ENCODE results near the gene TNFAIP2.
A peak's percentile ranks its signal among the peaks of the same experiment; 100 is the strongest.

The TNFAIP2 gene

DNA sequence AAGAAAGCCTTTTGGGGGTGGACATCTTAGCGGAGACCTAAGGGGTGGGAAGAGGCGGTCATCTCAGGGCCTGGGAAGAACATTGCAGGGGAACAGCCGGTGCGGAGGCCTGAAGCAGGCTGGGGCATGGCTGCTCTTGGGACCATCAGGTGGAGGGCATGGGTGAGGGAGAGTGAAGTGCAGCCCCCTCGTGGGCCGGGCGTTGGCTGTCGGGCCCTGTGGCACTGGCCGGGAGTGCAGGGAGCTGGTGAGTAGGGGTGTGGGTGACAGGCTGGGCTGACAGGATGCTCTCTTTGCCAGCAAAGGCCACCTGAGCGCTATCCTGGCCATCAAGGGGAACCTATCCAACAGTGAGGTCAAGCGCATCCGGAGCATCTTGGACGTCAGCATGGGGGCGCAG is 11.7 kb downstream of the TNFAIP2 start:
- H3K4me3 ChIP-seq (replicated peaks; ENCODE audit: low read depth, low read length), result no peak overlapping the region
- no peak for DNase-seq (ENCODE audit: low read depth)
- TF ChIP-seq, protein P1, sequence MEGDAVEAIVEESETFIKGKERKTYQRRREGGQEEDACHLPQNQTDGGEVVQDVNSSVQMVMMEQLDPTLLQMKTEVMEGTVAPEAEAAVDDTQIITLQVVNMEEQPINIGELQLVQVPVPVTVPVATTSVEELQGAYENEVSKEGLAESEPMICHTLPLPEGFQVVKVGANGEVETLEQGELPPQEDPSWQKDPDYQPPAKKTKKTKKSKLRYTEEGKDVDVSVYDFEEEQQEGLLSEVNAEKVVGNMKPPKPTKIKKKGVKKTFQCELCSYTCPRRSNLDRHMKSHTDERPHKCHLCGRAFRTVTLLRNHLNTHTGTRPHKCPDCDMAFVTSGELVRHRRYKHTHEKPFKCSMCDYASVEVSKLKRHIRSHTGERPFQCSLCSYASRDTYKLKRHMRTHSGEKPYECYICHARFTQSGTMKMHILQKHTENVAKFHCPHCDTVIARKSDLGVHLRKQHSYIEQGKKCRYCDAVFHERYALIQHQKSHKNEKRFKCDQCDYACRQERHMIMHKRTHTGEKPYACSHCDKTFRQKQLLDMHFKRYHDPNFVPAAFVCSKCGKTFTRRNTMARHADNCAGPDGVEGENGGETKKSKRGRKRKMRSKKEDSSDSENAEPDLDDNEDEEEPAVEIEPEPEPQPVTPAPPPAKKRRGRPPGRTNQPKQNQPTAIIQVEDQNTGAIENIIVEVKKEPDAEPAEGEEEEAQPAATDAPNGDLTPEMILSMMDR (IDR thresholded peaks at IDR 0.05; ENCODE audit: low read length, missing control alignments), result no peak

DNA sequence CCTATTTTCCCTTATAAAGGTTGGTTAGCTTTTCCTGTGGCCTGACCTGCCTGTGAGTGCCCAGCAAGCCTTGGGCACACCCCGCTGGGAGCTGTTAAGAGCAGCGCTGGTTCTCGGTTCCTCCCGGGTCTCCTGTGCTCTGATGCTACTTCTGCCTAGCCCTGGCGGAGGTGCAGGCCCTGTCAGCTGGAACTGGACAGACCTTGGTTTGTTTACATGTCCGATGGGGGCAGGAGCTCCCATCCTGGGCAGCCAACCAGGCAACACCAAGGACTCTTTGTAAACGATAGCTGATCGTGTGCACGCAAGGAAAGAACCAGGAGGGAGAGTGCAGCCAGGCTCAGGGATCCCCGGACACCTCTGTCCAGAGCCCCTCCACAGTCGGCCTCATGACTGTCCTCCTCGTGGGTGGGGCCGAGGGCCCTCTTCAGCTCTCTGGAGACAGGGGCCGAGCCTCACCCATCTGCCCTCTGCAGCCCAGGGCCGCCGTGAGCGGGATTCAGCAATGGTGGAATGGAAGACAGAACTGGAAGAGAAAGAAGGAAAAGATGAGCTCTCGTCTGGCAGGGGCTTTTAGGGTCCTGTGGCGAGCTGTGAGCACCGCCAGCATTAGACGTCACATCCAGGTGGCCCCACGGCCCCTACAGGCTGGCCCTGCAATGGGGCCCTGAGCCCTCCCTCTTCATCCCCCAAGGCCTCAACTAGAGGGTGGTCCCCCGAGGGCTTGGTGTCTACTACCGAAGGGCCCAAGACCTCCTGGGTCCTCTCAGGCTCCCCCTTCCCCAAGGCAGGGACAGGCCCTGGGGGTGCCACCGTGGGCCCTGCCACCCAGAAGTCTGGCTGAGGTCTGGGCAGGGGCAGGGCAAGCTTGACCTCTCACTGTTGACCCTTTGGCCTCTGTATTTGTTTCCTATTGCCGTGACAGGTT is 12.3 kb downstream of the TNFAIP2 start:
- no peak overlapping the region for H3K4me3 ChIP-seq (replicated peaks; ENCODE audit: low read depth, low read length)
- no peak for DNase-seq (ENCODE audit: low read depth)
- TF ChIP-seq, protein P1 (IDR thresholded peaks at IDR 0.05; ENCODE audit: low read length, missing control alignments), result no peak

DNA sequence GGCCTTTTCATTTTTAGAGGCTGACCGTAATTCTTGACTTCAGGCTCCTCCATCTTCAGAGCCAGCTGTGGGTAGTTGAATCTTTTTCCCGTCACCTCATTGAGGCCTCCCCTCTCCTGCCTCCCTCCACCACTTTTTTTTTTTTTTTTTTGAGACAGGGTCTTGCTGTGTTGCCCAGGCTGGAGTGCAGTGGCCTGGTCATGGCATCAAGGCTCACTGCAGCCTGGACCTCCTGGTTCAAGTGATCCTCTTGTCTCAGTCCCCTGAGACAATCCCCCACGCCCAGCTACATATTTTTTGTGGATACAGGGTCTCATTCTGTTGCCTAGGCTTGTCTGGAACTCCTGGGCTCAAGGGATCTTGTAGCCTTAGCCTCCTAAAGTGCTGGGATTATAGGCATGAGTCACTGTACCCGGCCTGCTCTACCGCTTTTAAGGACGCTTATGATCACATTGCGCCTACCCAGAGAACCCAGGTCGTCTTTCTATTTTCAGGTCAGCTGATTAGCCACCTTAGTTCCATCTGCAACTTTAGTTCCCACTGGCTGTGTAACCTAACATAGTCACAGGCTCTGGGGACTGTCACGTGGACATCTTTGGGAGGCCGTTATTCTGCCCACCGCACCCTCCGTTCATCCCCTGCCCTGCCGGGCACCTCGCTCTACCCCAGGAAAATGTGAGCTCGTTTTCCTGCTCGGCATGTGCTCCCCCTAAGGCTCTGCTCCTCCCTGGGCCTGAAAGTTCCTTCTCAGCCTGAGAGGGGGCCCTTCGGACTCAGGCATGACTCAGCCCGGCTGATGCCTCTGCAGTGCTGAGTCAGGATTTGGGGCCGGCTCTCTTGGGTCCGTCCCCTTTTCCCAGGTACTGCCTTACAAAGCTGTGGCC is 13.4 kb downstream of the TNFAIP2 start:
- DNase-seq (ENCODE audit: low read depth), result peak; percentile 54
- H3K4me3 ChIP-seq (replicated peaks; ENCODE audit: low read depth, low read length), result no peak overlapping the region
- TF ChIP-seq, protein P1 (IDR thresholded peaks at IDR 0.05; ENCODE audit: low read length, missing control alignments), result no peak

DNA sequence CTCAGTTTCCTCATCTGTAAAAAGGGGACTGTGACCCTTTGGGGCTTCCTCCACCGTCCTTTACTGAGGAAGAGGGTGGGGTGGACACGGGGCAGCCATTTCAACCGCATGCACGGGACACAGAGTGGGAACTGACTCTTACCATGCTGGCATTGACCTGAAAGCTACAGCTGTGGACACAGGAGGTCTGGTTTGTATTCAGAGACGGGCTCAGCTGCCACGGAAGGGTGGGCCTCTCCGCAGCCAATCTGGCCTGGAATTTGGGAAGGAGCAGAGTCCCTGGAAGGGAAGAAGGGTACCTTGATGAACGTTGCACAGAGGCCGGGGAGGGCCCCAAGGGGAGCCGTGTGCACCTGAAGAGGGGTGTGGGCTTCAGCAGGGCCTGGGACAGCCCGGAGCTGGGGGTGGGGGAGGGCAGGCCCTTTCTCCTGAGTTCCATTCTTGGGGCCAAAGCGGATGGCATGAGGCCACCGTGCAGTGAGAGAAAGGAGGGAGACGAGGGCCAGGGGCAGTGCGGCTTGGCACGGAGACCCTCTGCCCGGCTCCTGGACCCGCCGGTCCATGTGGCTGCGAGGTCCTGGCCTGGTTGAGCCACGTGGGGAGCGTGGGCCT is 14.5 kb downstream of the TNFAIP2 start:
- H3K4me3 ChIP-seq (replicated peaks; ENCODE audit: low read depth, low read length), result no peak overlapping the region
- no peak for DNase-seq (ENCODE audit: low read depth)
- TF ChIP-seq, protein P1 (IDR thresholded peaks at IDR 0.05; ENCODE audit: low read length, missing control alignments), result no peak

DNA sequence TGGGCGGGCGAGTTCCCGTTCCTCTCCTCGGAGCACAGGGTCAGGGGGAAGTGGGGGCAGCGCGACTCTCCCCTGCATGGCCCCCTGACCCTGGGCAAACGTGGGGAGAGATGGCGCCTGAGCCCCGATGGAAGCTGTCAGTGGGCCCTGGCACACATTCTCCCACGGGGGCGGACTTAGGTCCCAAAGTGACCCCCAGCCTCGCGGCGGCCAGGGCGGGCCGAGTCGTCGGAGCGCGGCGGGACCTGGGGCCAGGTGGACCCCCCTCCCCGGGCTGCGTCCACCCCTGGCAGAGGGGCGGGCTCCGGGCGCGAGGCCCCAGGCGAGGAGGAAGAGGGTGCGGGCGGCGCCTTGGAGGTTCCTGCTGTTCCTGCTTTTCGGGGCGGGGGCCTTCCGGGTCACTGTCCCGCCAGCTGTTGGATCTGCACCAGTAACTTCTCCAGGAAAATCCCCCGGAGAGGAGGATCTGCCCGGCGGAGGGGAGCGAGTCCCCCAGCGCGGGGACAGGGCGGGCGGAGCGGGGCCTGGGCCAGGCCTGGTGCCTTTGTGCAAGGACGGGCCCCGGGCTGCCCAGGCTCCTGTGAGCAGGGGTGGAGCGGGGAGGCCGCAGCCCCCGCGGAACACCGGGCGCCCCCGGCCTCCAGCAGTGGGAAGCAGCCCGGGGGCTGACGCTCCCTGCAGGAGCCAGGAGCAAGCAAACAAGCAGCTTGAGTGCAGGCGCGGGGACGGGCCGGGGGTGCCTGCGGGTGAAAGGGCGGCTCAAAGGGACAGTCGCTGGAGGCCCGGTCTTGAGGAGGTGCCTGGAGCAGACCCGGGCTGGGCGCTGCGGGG is 15.3 kb downstream of the TNFAIP2 start:
- DNase-seq (ENCODE audit: low read depth), result no peak
- H3K4me3 ChIP-seq (replicated peaks; ENCODE audit: low read depth, low read length), result no peak overlapping the region
- TF ChIP-seq, protein P1 (IDR thresholded peaks at IDR 0.05; ENCODE audit: low read length, missing control alignments), result no peak
